ENCODE measurements around the gene OMA1. TPM values are rescaled to one million over a fixed set of nuclear protein-coding genes. Genes with fewer than 3 reads are reported as not detected.

OMA1 gene
- total and polyA plus RNA-seq, 2 experiments from 2014 or later = 11.7 to 13.2 TPM

GRCh38 chr1:58466630-58467241, 79.8 kb downstream of the OMA1 start:
- Histone ChIP-seq H3K4me1 (ENCODE audit: low read depth) (peaks cover 6% of the 10 kb centered on the region), H3K4me3 (no peak overlapping the region), H3K9me3 (ENCODE audit: low read depth) (no peaks in the 10 kb centered on the region), H3K27me3 (peaks cover 21% of the 10 kb centered on the region), H3K27ac (no peak overlapping the region), H3K36me3 (no peaks in the 10 kb centered on the region)
- TF ChIP-seq CTCF (IDR thresholded peaks at IDR 0.05; ENCODE audit: low read depth, low read length) = no peak
- peak in 1 of 2 donors; percentile 71 for DNase-seq (ENCODE audit: low read depth in 1 of 2, low spot score in 1 of 2)

GRCh38 chr1:58465825-58466629, 80.5 kb downstream of the OMA1 start:
- peak in 1 of 2 donors; percentile 81 for DNase-seq (ENCODE audit: low read depth in 1 of 2, low spot score in 1 of 2)
- no peak overlapping the region for H3K4me3 ChIP-seq
- no peak overlapping the region for H3K27ac ChIP-seq

GRCh38 chr1:58465176-58465575, 81.3 kb downstream of the OMA1 start:
- Histone ChIP-seq H3K4me3 (no peak overlapping the region), H3K9me3 (ENCODE audit: low read depth) (no peaks in the 10 kb centered on the region), H3K27me3 (peaks cover 21% of the 10 kb centered on the region), H3K36me3 (no peaks in the 10 kb centered on the region), H3K27ac (no peak overlapping the region), H3K4me1 (ENCODE audit: low read depth) (peaks cover 6% of the 10 kb centered on the region)
- no peak for DNase-seq (ENCODE audit: low read depth in 1 of 2, low spot score in 1 of 2)
- no peak for TF ChIP-seq CTCF (IDR thresholded peaks at IDR 0.05; ENCODE audit: low read depth, low read length)

More at GRCh38 chr1:58465825-58466629, 80.5 kb downstream of the OMA1 start:
- Histone ChIP-seq H3K27me3 (peaks cover 21% of the 10 kb centered on the region), H3K4me1 (ENCODE audit: low read depth) (peaks cover 6% of the 10 kb centered on the region), H3K36me3 (no peaks in the 10 kb centered on the region), H3K9me3 (ENCODE audit: low read depth) (no peaks in the 10 kb centered on the region)
- no peak for TF ChIP-seq CTCF (IDR thresholded peaks at IDR 0.05; ENCODE audit: low read depth, low read length)

DNA sequence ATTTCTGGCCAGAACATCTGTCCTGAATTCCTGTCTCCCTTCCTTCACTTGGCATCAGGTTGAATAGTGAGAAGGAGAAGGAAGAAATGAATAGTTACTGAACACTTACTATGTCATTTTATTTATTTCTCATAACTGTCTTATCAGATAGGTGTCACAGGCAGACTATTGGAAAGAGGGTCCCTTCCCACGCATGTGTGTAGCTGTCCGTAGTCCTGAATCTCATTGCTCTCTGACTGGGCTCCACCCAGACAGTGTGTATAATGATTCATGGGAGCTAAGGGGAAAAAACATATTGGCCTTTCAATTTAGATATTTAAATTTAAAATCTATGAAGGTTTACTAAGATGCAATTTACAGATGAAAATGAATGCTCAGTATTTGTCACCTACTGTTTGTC, 86.1 kb downstream of the OMA1 start:
- Histone ChIP-seq H3K9me3 (ENCODE audit: low read depth) (no peaks in the 10 kb centered on the region), H3K27ac (no peak overlapping the region), H3K36me3 (no peaks in the 10 kb centered on the region), H3K4me3 (no peak overlapping the region), H3K4me1 (ENCODE audit: low read depth) (no peaks in the 10 kb centered on the region), H3K27me3 (peaks cover 16% of the 10 kb centered on the region)
- peak; percentile 31 to 72 for DNase-seq (ENCODE audit: low read depth in 1 of 2, low spot score in 1 of 2)
- no peak for TF ChIP-seq CTCF (IDR thresholded peaks at IDR 0.05; ENCODE audit: low read depth, low read length)

DNA sequence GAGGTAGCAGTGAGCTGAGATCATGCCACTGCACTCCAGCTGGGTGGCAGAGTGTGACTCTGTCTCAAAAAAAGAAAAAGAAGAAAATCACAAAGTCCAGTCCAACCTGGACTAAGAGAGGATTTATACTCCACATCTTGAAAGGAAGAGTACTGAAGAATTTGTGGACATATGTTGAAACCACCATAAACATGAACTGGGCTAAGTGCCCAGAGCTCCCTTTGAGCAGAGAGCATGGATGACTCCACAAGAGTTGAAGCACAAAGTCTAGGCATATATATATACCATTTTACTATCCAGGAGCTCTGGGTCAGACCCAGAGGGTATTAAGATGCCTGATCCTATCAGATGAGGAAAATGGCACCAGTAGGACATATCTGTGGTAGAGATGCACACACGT, 86.6 kb downstream of the OMA1 start:
- no peak for DNase-seq (ENCODE audit: low read depth in 1 of 2, low spot score in 1 of 2)
- H3K4me3 ChIP-seq = no peak overlapping the region
- peaks cover 15% of the 10 kb centered on the region for H3K27me3 ChIP-seq
- TF ChIP-seq CTCF (IDR thresholded peaks at IDR 0.05; ENCODE audit: low read depth, low read length) = no peak
- no peaks in the 10 kb centered on the region for H3K9me3 ChIP-seq (ENCODE audit: low read depth)
- no peaks in the 10 kb centered on the region for H3K36me3 ChIP-seq
- H3K4me1 ChIP-seq (ENCODE audit: low read depth) = no peaks in the 10 kb centered on the region
- no peak overlapping the region for H3K27ac ChIP-seq

All from cardiac muscle cell (in vitro differentiated cells and primary cell).